Stimulated activated CD8-positive, alpha-beta memory T cell treated with anti-CD3 and anti-CD28 coated beads, Interleukin-7, amount 100 ng/mL, for 24 hours (primary cell): ENCODE measurements around the gene TST.

Experiments
- DNase-seq: peaks from one replicate; pipeline ENCODE4 v3.0.0-alpha.2; 2020; ENCODE audit warnings: low read depth

Gene TST

GRCh38 chr22:37019309-37020191, at the start of gene TST, which contains the start of gene MPST:
Gene TST (minus strand): TSS chr22:37019447. CDS start chr22:37018732, 715 bp downstream.
Gene MPST (plus strand): TSS chr22:37019742. CDS start chr22:37019837, 95 bp downstream.
- DNase-seq = no peak

GRCh38 chr22:37068859-37069258, 49.6 kb upstream of the TST start:
- no peak for DNase-seq

GRCh38 chr22:37067428-37067827, 48.2 kb upstream of the TST start:
- no peak for DNase-seq

DNA sequence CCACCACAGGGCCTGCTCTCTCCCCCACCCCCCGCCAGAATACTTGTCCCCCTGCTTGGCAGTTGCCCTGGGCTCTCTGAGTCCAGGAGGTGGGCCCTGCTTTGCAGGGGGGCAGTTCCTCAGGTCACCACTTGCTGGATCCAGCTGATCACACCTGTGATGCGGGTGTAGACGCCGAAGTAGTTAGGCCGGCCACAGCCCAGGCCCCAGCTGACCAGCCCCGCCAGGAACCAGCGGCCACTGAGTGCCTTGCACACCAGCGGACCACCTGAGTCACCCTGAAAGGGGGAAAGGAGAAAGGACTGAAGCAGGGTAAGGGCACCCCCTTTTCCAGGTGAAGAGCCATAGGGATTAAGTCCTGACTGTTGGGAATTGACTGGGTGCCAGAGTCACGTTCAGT, 46.7 kb upstream of the TST start:
- no peak for DNase-seq

DNA sequence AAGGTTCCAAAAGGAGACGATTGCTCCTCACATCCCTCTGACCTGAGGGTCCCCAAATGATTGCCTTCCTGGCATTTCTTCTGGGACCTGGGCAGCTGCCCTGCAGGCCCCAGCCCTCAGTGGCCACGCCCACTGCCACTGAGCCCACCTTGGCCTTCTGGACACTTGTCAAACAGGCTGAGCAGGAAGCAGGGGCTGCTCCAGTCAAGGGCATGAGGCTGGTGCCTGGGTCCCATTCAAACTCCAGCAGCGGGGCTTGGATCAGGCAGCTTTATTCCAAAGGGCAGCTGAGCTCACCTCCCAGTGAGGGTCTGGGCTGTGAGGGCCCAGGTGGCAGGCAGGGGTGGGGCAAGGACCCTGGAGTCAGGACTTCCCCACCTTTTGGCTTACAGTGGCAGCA, 45.9 kb upstream of the TST start:
- DNase-seq = no peak

- DNase-seq = no peak
These were observed 45.3 kb upstream of the TST start for GRCh38 chr22:37064553-37064952.

GRCh38 chr22:37063431-37064420, 44.5 kb upstream of the TST start:
- no peak for DNase-seq

DNA sequence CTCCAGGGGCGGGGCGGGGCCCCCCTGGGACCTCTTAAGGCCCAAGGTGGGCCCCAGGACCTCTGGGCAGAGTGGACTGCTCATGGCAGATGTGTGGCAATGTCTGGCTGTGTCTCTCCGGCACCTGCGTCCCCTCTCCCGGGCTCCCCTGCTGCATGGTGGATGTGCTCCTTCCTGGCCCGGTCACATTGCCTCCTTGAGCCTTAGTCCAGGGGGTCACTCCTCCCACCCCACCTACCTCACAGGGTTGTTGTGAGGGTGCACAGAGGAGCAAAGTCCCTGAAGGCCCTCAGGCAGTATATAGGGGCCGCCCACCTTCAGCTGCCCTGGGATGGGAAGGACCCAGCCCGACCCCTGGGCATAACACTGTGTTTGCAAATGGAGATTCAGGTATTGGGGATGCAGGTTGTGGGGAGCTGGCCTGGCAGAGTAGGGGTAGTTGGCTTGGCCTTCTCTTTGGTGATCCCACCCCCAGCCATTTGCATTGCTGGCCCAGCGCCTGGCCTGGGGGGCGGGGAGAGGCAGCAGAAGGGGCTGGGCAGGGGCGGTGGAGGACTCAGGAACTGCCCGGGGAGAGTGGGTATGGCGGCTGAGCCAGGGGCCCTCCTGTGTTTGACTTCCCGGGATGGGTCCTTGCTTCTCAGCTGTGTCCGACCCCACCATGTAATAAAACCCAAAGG, 43.6 kb upstream of the TST start:
- DNase-seq = no peak

GRCh38 chr22:37062376-37062675, 43.1 kb upstream of the TST start:
- DNase-seq = no peak

DNA sequence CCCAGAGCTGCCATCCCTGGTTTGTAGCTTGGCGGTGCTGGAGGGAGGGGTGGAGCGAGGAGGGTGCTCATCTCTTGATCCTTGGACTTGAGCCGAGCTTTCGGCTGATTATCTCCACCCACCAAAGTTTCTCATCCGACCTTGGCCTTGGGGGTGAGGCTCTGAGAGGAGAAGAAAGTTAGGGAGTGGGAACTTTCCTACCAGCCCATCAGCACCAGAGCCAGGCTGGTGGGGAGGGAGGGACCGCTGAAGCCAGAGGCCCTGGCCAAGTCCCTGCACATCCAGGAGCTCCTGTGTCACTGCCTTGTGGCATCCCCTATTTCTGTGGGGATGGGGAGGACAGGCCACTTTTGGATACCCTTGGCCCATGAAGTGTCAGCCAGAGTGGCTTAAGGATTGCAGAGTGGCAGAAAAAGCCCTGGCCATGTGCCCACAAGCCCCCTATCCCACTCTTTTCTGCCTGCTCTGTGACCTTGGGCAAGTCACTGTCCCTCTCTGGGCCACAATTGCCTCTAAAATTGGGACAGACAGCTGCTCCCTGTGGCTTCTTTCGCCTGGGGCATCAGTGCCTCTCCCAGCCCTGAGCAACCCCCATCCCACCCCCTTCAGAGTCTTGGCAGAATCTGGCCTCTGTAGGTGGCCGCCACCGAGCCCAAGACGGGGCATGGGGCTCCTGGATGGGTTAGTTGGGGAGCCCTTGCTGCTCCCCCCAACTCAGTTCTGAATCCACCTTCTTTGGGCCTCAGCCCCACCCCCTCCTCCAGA, 42.5 kb upstream of the TST start:
- DNase-seq = no peak

- no peak for DNase-seq
These were observed 41.8 kb upstream of the TST start for GRCh38 chr22:37060801-37061610.

DNA sequence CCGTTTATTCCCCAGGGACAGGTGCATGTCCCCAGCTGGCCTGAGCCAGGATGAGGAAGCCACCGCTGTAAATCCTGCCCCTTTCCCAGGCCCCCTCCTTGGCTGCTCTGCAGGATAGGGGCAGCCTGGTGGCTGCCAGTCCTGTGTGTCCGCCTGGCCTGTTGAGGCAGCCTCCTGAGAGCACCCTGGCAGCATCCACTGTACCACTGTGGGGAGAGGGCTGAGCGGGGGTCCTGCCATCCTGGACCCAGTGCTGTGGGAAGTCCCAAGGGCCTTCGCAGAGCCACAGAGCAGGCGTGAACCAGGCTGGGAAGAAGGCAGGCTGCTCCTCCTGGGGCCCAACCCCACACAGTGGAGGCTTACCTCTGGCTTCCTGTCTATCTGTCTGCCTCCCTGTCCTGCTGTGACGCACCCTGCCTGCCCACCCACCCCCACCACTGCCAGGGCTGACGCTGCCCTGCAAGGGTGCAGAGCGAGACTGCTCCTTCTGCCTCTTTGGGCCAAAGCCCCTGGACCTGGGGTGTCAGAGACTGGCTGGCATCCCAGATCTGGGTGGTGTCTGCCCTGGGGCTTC, 40.7 kb upstream of the TST start:
- DNase-seq = no peak

DNA sequence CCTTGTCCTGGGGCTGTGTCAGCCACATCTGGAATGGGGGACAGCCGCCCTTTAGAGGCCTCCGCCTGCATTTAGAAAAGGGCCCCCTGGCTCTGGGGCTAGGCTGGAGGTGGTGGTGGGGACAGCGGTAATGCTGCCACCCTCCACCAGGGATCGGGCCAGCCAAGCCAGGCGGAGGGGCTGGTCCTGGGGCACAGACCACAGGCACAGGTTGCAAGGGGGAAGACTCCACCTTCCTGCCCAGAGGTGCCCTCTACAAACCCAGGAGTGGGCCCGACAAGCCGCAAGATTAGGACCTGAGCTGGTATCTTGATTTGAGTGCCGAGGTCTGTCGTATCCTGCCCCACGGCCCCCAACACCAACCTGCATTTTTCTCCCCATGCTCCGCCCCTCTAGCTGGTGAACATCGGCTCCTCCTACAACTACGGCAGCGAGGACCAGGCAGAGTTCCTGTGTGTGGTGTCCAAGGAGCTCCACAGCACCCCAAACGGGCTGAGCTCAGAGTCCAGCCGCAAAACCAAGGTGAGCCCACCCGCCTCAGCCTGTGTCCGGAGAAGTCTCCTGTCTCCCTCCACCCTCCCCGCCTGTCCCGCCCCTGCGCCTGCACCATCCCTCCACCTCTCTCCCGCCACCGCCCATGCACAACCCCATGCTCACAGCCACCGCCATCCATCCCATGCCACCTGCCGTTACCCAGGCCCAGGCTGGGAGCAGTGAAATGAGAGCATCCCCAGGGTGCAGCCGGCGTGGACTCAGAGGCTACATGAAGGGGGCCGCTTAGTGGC, 39.9 kb upstream of the TST start:
- DNase-seq = no peak

DNA sequence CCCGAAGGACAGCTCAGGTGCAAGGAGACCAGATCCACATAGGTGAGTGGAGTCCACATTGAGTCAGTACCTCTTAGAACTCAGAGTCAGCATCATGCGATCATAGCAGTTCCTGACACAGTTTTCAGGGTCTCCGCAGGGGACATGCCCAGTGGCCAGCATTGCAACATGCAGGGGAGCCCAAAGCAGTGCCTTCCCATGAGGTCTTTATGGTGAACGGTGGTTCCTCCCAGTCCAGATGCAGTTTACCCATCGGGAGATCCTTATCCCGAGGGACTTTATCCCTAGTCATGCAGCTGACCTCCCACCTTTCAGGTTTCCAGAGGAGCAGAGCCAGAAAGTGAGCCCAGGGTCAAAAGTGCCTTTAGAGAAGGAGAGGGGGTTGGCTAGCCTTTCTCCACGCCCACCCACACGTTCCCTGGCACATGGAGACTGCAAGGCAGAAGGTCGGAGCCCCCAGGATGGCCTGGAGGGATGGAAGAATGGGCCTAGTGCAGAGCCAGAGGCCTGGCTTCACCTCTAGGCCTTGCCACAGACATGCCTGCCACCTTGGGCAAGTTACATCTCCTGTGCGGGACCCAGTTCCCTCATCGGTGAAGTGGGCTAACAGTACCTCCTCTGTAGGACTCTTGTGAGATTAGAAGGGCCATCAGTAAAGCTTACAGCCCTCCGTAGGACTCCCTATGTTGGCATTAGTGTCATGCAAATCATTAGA, 38.7 kb upstream of the TST start:
- no peak for DNase-seq

DNA sequence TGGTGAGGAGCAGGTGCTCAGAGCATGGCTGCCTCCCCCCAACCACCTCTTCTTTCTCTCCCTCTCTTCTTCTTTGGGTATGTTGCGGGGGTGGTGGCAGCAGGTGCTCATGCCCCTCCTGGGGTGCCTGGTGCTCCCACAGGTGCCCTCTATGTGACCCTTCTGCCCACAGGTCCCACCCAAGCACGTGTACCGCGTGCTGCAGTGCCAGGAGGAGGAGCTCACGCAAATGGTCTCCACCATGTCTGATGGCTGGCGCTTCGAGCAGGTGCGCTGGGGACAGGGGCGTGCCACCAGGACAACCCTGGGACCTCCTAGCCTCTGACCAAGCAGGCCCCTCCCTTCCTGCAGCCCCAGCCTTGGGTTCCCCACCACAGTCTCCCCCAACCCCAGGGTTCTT, 38.0 kb upstream of the TST start:
- DNase-seq = no peak

- no peak for DNase-seq
These were observed 37.0 kb upstream of the TST start for GRCh38 chr22:37056246-37056645.

DNA sequence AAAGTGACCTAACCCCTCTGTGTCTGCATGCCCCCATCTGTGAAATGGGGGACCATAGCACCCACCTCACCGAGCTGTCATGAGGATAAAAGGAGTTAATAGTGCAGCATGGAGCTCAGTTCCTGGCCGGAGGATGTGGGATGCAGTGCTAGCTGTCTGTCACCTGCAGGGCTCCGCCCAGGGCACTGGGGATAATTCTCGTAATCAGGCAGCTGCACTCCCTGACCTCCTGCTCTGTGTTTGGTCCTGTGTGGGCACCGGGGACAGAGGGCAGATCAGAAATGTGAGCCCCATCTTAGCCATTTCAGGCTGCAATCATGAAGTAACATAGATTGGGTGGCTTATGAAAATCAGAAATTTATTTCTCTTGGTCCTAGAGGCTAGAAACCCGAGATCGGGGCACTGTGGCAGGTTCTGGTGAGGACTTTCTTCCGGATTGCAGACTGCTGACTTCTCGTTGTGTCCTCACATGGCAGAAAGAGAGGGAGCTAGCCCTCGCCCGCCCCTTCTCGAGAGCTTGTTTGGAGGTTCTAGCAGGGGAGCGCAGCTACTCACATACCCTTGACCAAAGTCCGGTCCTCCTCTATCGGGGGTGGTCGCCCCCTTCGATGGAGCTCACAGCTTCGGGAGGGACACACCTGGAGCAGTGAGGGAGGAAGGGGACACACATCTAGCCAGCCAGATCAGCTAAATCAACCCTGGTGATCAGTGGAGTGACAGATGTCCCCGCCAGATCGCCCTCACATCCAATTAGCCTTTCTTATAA, 35.5 kb upstream of the TST start:
- DNase-seq = no peak

GRCh38 chr22:37054056-37054395, 34.8 kb upstream of the TST start:
- DNase-seq = no peak
